SK-N-SH (cell line): ENCODE measurements around the gene LCP2. TPM values are rescaled to one million over a fixed set of nuclear protein-coding genes. Genes with fewer than 3 reads are reported as not detected.

Source experiments
- CTCF ChIA-PET: fragments of 300-600, 350-600 bp; formaldehyde crosslinking; extraction: SDS; loops from one replicate; lab custom pipeline; 2021; lab: Yijun Ruan, JAX
- POLR2A ChIA-PET: fragments of 350-600 bp; sonication (Branson Sonifier 250); formaldehyde crosslinking; extraction: SDS; loops from one replicate; lab custom pipeline; 2020; ENCODE audit warnings: antibody characterized with exemption, inconsistent platforms; lab: Yijun Ruan, JAX
- DNase-seq: peaks from one replicate; pipeline ENCODE4 v3.0.0; 2012
- H2AFZ ChIP-seq: fragments of 200-600 bp; sonication (generic); 2 replicates; pipeline ENCODE4 v1.8.1; 2016; ENCODE audit warnings: antibody characterized with exemption, mild to moderate bottlenecking, low read depth
- H3F3A ChIP-seq: fragments of 200-600 bp; sonication (generic); replicated peaks from 2 replicates; pipeline ENCODE3; 2016; ENCODE audit warnings: antibody characterized with exemption, mild to moderate bottlenecking; ENCODE audit not compliant: insufficient read depth
- H3K27ac ChIP-seq, 2 experiments: fragments of 200-500 bp in 1 of 2; fragments of 200-600 bp in 1 of 2; sonication (Bioruptor generic) in 1 of 2; sonication (generic), shearing (Covaris generic) in 1 of 2; 2 replicates each; pipeline versions ENCODE4 v1.5.1 to v1.6.1; 2014 to 2016; ENCODE audit warnings: low read depth in 2 of 2, inconsistent platforms in 1 of 2, low read length in 1 of 2, mild to moderate bottlenecking in 1 of 2, mixed read lengths in 1 of 2
- H3K27me3 ChIP-seq: fragments of 200-600 bp; sonication (generic), shearing (Covaris generic); 2 replicates; pipeline ENCODE4 v1.6.1; 2016; ENCODE audit warnings: mixed run types; ENCODE audit not compliant: insufficient read depth
- H3K36me3 ChIP-seq, 2 experiments: fragments of 200-500 bp in 1 of 2; fragments of 200-600 bp in 1 of 2; sonication (Bioruptor generic) in 1 of 2; sonication (generic) in 1 of 2; replicated peaks in 1 of 2; 2 replicates each; pipeline versions ENCODE3 to v1.5.1; 2014 to 2016; ENCODE audit warnings: low read length in 1 of 2, mild to moderate bottlenecking in 1 of 2; ENCODE audit not compliant: insufficient read depth in 2 of 2, control insufficient read depth in 1 of 2
- H3K4me1 ChIP-seq, 2 experiments: fragments of 200-500 bp in 1 of 2; fragments of 200-600 bp in 1 of 2; sonication (Bioruptor generic) in 1 of 2; sonication (generic), shearing (Covaris generic) in 1 of 2; 2 replicates each; pipeline versions ENCODE4 v1.5.1 to v1.6.1; 2014 to 2016; ENCODE audit warnings: low read depth in 1 of 2, low read length in 1 of 2, mixed run types in 1 of 2; ENCODE audit not compliant: insufficient read depth in 2 of 2, control insufficient read depth in 1 of 2
- H3K4me2 ChIP-seq: fragments of 200-600 bp; sonication (generic), shearing (Covaris generic); 2 replicates; pipeline ENCODE4 v1.6.1; 2017; ENCODE audit warnings: mixed run types
- H3K4me3 ChIP-seq, 2 experiments: fragments of 200-500 bp in 1 of 2; fragments of 200-600 bp in 1 of 2; sonication (Bioruptor generic) in 1 of 2; sonication (generic), shearing (Covaris generic) in 1 of 2; 2 replicates each; pipeline versions ENCODE4 v1.5.1 to v1.8.1; 2014 to 2016; ENCODE audit warnings: low read depth in 2 of 2, inconsistent platforms in 1 of 2, low read length in 1 of 2, mild to moderate bottlenecking in 1 of 2, mixed read lengths in 1 of 2, moderate library complexity in 1 of 2
- H3K79me2 ChIP-seq: fragments of 200-600 bp; sonication (generic); 2 replicates; pipeline ENCODE4 v1.8.1; 2017; ENCODE audit warnings: mild to moderate bottlenecking; ENCODE audit not compliant: insufficient read depth
- H3K9ac ChIP-seq: fragments of 200-600 bp; sonication (generic); 2 replicates; pipeline ENCODE4 v1.6.1; 2017; ENCODE audit warnings: mixed run types
- H3K9me2 ChIP-seq: fragments of 200-600 bp; sonication (generic); 2 replicates; pipeline ENCODE4 v1.6.1; 2017; ENCODE audit warnings: mixed run types
- H3K9me3 ChIP-seq: fragments of 200-600 bp; sonication (generic); 2 replicates; pipeline ENCODE4 v1.6.1; 2017; ENCODE audit warnings: mixed run types, mild to moderate bottlenecking, moderate library complexity
- H4K20me1 ChIP-seq: fragments of 200-600 bp; sonication (generic); 2 replicates; pipeline ENCODE4 v1.6.1; 2017; ENCODE audit warnings: mild to moderate bottlenecking, mixed run types; ENCODE audit not compliant: insufficient read depth
- EP300 ChIP-seq, 2 experiments: IDR thresholded peaks; 2 replicates each; pipeline versions ENCODE4 v1.4.0 to v1.6.1; 2012; ENCODE audit warnings: borderline replicate concordance in 1 of 2, low read depth in 1 of 2, low read length in 1 of 2
- FOSL2 ChIP-seq: IDR thresholded peaks from 2 replicates; pipeline ENCODE4 v1.4.0; 2012; ENCODE audit warnings: low read depth, mild to moderate bottlenecking, moderate library complexity, borderline replicate concordance
- FOXJ3 ChIP-seq: sonication (generic); formaldehyde crosslinking; IDR thresholded peaks from 2 replicates; pipeline ENCODE4 v1.5.1; 2020; ENCODE audit warnings: mild to moderate bottlenecking, missing genetic modification reagents
- FOXM1 ChIP-seq: IDR thresholded peaks from 2 replicates; pipeline ENCODE4 v1.4.0; 2012; ENCODE audit warnings: low read depth, mild to moderate bottlenecking
- GATA2 ChIP-seq: sonication (generic); formaldehyde crosslinking; IDR thresholded peaks from 2 replicates; pipeline ENCODE4 v1.5.0; 2020; ENCODE audit warnings: mild to moderate bottlenecking, missing genetic modification reagents
- IRF3 ChIP-seq: fragments of 150-350 bp; IDR thresholded peaks from 2 replicates; pipeline ENCODE4 v1.6.1; 2016; ENCODE audit warnings: mild to moderate bottlenecking, low read depth, low read length
- JUND ChIP-seq: IDR thresholded peaks from 2 replicates; pipeline ENCODE4 v1.4.0; 2012
- REST ChIP-seq: IDR thresholded peaks from 2 replicates; pipeline ENCODE4 v1.6.1; 2012; ENCODE audit warnings: mild to moderate bottlenecking, low read depth, low read length, moderate library complexity
- SIN3A ChIP-seq: IDR thresholded peaks from 2 replicates; pipeline ENCODE4 v1.6.1; 2012; ENCODE audit warnings: low read depth, mild to moderate bottlenecking, low read length, moderate library complexity, borderline replicate concordance
- SMC3 ChIP-seq: IDR thresholded peaks from 2 replicates; pipeline ENCODE4 v1.6.1; 2012; ENCODE audit warnings: low read depth, low read length, improper control_type of control experiment
- TAF1 ChIP-seq: IDR thresholded peaks from 2 replicates; pipeline ENCODE4 v1.6.1; 2012; ENCODE audit warnings: low read depth, mild to moderate bottlenecking, low read length, moderate library complexity, borderline replicate concordance
- TCF12 ChIP-seq: IDR thresholded peaks from 2 replicates; pipeline ENCODE4 v1.4.0; 2012
- TEAD4 ChIP-seq: IDR thresholded peaks from 2 replicates; pipeline ENCODE4 v1.4.0; 2012; ENCODE audit warnings: mild to moderate bottlenecking, borderline replicate concordance; ENCODE audit not compliant: insufficient read depth
- USF1 ChIP-seq: IDR thresholded peaks from 2 replicates; pipeline ENCODE4 v1.4.0; 2012; ENCODE audit warnings: low read depth, borderline replicate concordance
- USF2 ChIP-seq: fragments of 150-350 bp; IDR thresholded peaks from 2 replicates; pipeline ENCODE4 v1.6.1; 2017; ENCODE audit warnings: antibody characterized with exemption, low read length, low read depth, borderline replicate concordance
- ZBTB33 ChIP-seq: IDR thresholded peaks from 2 replicates; pipeline ENCODE4 v1.4.0; 2012; ENCODE audit warnings: low read depth, borderline replicate concordance
- WGBS: methylation state at CpG from one replicate; pipeline ENCODE4 v1.1.6; 2017; ENCODE audit warnings: low lambda C conversion rate; 5-methylcytosine and 5-hydroxymethylcytosine counted together
- polyA plus RNA-seq, 3 experiments: library from polyadenylated mRNA; depleted of rRNA; stranded (reverse); fragments of >200 nt; gene quantifications; 2 replicates each; pipeline ENCODE4 v1.2.3, GENCODE V29; 2012

LCP2 gene
- polyA plus RNA-seq, 1 of the 3 experiments (the other 2 are of a cell fraction) = not detected

- Histone ChIP-seq H4K20me1 (no peaks in the 10 kb centered on the region), H3K4me2 (peak overlapping the region; percentile 48), H3K36me3 (no peaks in the 10 kb centered on the region), H3K27ac (no peak overlapping the region; a peak in 1 of 4 replicates), H2AFZ (no peak overlapping the region), H3K9ac (no peak overlapping the region), H3K9me3 (no peaks in the 10 kb centered on the region), H3K79me2 (no peaks in the 10 kb centered on the region), H3K4me3 (peak overlapping the region in 1 of 2 experiments; percentile 53; a peak in 2 of 4 replicates), H3K4me1 (peaks cover 0 to 10% of the 10 kb centered on the region in 2 experiments; a peak in 1 of 4 replicates), H3K27me3 (no peaks in the 10 kb centered on the region), H3F3A (no peaks in the 10 kb centered on the region), H3K9me2 (no peaks in the 10 kb centered on the region)
- TF ChIP-seq USF2 = no peak
- TF ChIP-seq SIN3A = no peak
- TF ChIP-seq ZBTB33 = no peak
- TF ChIP-seq IRF3 = no peak
- no peak for TF ChIP-seq FOSL2
- TF ChIP-seq REST = no peak
- no peak for TF ChIP-seq JUND
- TF ChIP-seq SMC3 = no peak
- TF ChIP-seq TCF12 = no peak
- no peak for TF ChIP-seq TEAD4
- no peak for TF ChIP-seq FOXM1
- TF ChIP-seq GATA2 (CRISPR knock-in tag) = no peak
- TF ChIP-seq FOXJ3 (CRISPR knock-in tag) = no peak
- no peak for TF ChIP-seq EP300 (IDR thresholded peaks at IDR 0.05; ENCODE audit: borderline replicate concordance in 1 of 2, low read depth in 1 of 2, low read length in 1 of 2)
- TF ChIP-seq TAF1 = no peak
- no peak for TF ChIP-seq USF1
- ChIA-PET POLR2A (no interaction called here), CTCF (interaction anchor here (0.6 to 5.4 kb wide), 26 partner anchors 8 to 355 kb away, joined by 3 to 70 read pairs (median 6); no protein-coding TSS in a partner anchor)
- DNase-seq = no peak
- 34% methylated on average over 12 of the region's 15 CpGs for WGBS
Measured at GRCh38 chr5:170268153-170268689, 29.4 kb downstream of the LCP2 start.
